HepG2 (cell line): ENCODE results near the gene PTPRH. TPM values are rescaled to one million over a fixed set of nuclear protein-coding genes. Genes with fewer than 3 reads are reported as not detected.

Experiments used
- HNRNPK ChIP-seq: fragments of 200-400 bp; formaldehyde crosslinking; IDR thresholded peaks from 2 replicates; pipeline ENCODE4 v1.6.1; 2018; ENCODE audit warnings: low read length, low read depth, moderate library complexity, mild to moderate bottlenecking; ENCODE audit not compliant: poor library complexity, severe bottlenecking
- MBD4 ChIP-seq: IDR thresholded peaks from 2 replicates; pipeline ENCODE4 v1.6.1; 2012; ENCODE audit warnings: low read length, inconsistent platforms, borderline replicate concordance
- MEF2D ChIP-seq: sonication (generic); formaldehyde crosslinking; IDR thresholded peaks from 2 replicates; pipeline ENCODE4 v1.5.1; 2020; ENCODE audit warnings: mild to moderate bottlenecking, missing genetic modification reagents
- MIER3 ChIP-seq: IDR thresholded peaks from 2 replicates; pipeline ENCODE4 v1.6.1; 2016; ENCODE audit warnings: missing compliant biosample characterization, borderline replicate concordance
- NR2F1 ChIP-seq, 2 experiments: fragments of 450-650 bp in 1 of 2; formaldehyde crosslinking in 1 of 2; IDR thresholded peaks; 2 replicates each; pipeline versions ENCODE4 v1.5.0 to v1.6.1; 2016 to 2020; ENCODE audit warnings: mild to moderate bottlenecking in 1 of 2, missing compliant biosample characterization in 1 of 2, missing genetic modification reagents in 1 of 2, moderate library complexity in 1 of 2
- RAD21 ChIP-seq: fragments of 450-650 bp; formaldehyde crosslinking; IDR thresholded peaks from 2 replicates; pipeline ENCODE4 v1.5.0; 2020; ENCODE audit warnings: mild to moderate bottlenecking
- ZBTB21 ChIP-seq: sonication (generic); formaldehyde crosslinking; IDR thresholded peaks from 2 replicates; pipeline ENCODE4 v1.4.0; 2020; ENCODE audit warnings: missing genetic modification reagents
- ZMYM3 ChIP-seq: sonication (generic); formaldehyde crosslinking; IDR thresholded peaks from 2 replicates; pipeline ENCODE4 v1.5.1; 2020; ENCODE audit warnings: mild to moderate bottlenecking, missing genetic modification reagents
- ZNF253 ChIP-seq: sonication (generic); formaldehyde crosslinking; IDR thresholded peaks from 2 replicates; pipeline ENCODE4 v1.8.0; 2022; ENCODE audit warnings: mild to moderate bottlenecking, missing genetic modification reagents, borderline replicate concordance
- ZNF460 ChIP-seq: sonication (generic); formaldehyde crosslinking; IDR thresholded peaks from 2 replicates; pipeline ENCODE4 v1.5.1; 2020; ENCODE audit warnings: missing genetic modification reagents, mild to moderate bottlenecking, borderline replicate concordance
- ZNF543 ChIP-seq: sonication (generic); formaldehyde crosslinking; IDR thresholded peaks from 2 replicates; pipeline ENCODE4 v1.4.0; 2020; ENCODE audit warnings: mild to moderate bottlenecking, missing genetic modification reagents
- ZNF660 ChIP-seq: sonication (generic); formaldehyde crosslinking; IDR thresholded peaks from 2 replicates; pipeline ENCODE4 v1.5.1; 2020; ENCODE audit warnings: mild to moderate bottlenecking, low read depth, missing genetic modification reagents, borderline replicate concordance
- ZNF773 ChIP-seq: sonication (generic); formaldehyde crosslinking; IDR thresholded peaks from 2 replicates; pipeline ENCODE4 v1.4.0; 2020; ENCODE audit warnings: missing genetic modification reagents, borderline replicate concordance
- polyA plus RNA-seq, 8 experiments: library from polyadenylated mRNA; depleted of rRNA in 3 of 8; stranded (reverse) in 7 of 8; unstranded in 1 of 8; fragments of >200 nt; fragmentation: Illumina TruSeq in 4 of 8; extraction: Trizol in 4 of 8; gene quantifications; 2 replicates each; pipeline versions ENCODE4 v1.2.1 to v1.2.3, GENCODE V29; 2011 to 2016; ENCODE audit warnings: low read depth in 4 of 8, missing spikeins in 1 of 8, mixed read lengths in 1 of 8; ENCODE audit not compliant: insufficient read depth in 1 of 8
- total RNA-seq, 5 experiments: library from RNA; depleted of rRNA; stranded (reverse); fragments of >200 nt; fragmentation: Illumina TruSeq; extraction: Trizol; gene quantifications; 2 replicates each; pipeline ENCODE4 v1.2.3, GENCODE V29; 2016; ENCODE audit warnings: low read depth in 1 of 5
- TF ChIP-seq, protein P1 (sequence below): sonication (generic); formaldehyde crosslinking; IDR thresholded peaks from 2 replicates; pipeline ENCODE4 v1.5.0; 2020; ENCODE audit warnings: mild to moderate bottlenecking, missing genetic modification reagents
- TF ChIP-seq, protein P2 (sequence below): sonication (generic); formaldehyde crosslinking; IDR thresholded peaks from 2 replicates; pipeline ENCODE4 v1.4.0; 2020; ENCODE audit warnings: missing genetic modification reagents
- TF ChIP-seq, protein P3 (sequence below): sonication (generic); formaldehyde crosslinking; IDR thresholded peaks from 2 replicates; pipeline ENCODE4 v1.8.1; 2023; ENCODE audit warnings: mild to moderate bottlenecking, missing genetic modification reagents, borderline replicate concordance
- TF ChIP-seq, protein P4 (sequence below): sonication (generic); formaldehyde crosslinking; IDR thresholded peaks from 2 replicates; pipeline ENCODE4 v1.4.0; 2020; ENCODE audit warnings: missing genetic modification reagents
- TF ChIP-seq, protein P5 (sequence below): IDR thresholded peaks from 2 replicates; pipeline ENCODE4 v1.6.1; 2018; ENCODE audit warnings: missing genetic modification reagents
- TF ChIP-seq, protein P6 (sequence below): sonication (generic); formaldehyde crosslinking; IDR thresholded peaks from 2 replicates; pipeline ENCODE4 v1.4.0; 2020; ENCODE audit warnings: missing genetic modification reagents, mild to moderate bottlenecking, borderline replicate concordance

The PTPRH gene
- total and polyA plus RNA-seq, 2 of the 13 experiments (the other 11 are each of a cell fraction or from before 2014, with no cell fraction given) = 14.7 to 125 TPM

DNA sequence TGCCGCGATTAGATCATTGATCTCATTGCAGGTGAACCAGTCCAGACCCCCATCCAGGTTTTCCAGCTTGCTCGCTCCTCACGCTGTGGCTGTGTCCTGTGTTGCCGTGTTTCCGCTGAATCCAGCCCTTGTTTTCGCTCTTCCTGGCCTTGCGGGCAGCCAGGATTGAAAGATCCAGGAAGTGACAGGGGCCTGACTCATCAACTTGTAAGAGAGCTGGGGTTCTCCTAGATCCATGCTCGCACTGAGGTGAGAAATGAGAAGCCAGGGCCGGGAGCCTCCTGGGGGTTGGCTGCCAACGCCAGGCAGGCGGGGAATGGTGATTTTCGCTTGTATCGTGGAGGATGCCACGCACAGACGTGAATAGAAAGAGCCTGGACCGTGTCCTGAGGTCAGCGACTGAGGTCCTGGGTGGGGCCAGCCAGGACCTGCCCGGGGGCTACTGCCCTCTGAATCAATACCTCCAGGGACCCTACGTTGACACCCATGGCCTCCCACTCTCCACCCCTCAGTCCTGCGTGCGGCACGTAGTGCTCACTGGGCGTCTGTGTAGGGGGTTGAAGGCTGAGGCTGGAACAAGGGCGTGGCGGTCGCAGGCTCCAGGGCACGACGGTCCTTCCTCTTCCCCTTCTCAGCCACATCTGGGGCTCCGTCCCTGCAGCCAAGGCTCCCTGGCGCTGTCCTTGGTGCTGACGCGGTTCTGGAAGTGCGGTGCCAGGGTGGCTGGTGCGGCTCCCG is 7.3 kb upstream of the PTPRH start (continued):
- TF ChIP-seq RAD21 (CRISPR knock-in tag) = peak; percentile 26; the same call in 1 of the 2 replicates
- TF ChIP-seq MBD4 = no peak
- TF ChIP-seq ZBTB21 = peak; percentile 58
- TF ChIP-seq ZNF773 (CRISPR knock-in tag) = peak; percentile 95; the same call in 1 of the 2 replicates
- TF ChIP-seq, protein P1, sequence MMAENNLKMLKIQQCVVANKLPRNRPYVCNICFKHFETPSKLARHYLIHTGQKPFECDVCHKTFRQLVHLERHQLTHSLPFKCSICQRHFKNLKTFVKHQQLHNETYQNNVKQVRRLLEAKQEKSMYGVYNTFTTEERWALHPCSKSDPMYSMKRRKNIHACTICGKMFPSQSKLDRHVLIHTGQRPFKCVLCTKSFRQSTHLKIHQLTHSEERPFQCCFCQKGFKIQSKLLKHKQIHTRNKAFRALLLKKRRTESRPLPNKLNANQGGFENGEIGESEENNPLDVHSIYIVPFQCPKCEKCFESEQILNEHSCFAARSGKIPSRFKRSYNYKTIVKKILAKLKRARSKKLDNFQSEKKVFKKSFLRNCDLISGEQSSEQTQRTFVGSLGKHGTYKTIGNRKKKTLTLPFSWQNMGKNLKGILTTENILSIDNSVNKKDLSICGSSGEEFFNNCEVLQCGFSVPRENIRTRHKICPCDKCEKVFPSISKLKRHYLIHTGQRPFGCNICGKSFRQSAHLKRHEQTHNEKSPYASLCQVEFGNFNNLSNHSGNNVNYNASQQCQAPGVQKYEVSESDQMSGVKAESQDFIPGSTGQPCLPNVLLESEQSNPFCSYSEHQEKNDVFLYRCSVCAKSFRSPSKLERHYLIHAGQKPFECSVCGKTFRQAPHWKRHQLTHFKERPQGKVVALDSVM (CRISPR knock-in tag) = no peak; the same call in 1 of the 2 replicates
- peak; percentile 91 for TF ChIP-seq MEF2D
- TF ChIP-seq, protein P2, sequence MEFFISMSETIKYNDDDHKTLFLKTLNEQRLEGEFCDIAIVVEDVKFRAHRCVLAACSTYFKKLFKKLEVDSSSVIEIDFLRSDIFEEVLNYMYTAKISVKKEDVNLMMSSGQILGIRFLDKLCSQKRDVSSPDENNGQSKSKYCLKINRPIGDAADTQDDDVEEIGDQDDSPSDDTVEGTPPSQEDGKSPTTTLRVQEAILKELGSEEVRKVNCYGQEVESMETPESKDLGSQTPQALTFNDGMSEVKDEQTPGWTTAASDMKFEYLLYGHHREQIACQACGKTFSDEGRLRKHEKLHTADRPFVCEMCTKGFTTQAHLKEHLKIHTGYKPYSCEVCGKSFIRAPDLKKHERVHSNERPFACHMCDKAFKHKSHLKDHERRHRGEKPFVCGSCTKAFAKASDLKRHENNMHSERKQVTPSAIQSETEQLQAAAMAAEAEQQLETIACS (CRISPR knock-in tag) = no peak
- TF ChIP-seq MIER3 (CRISPR knock-in tag) = peak; percentile 88; the same call in 1 of the 2 replicates
- no peak for TF ChIP-seq ZNF460 (CRISPR knock-in tag)
- peak; percentile 99 for TF ChIP-seq ZMYM3 (CRISPR knock-in tag)
- TF ChIP-seq, protein P3, sequence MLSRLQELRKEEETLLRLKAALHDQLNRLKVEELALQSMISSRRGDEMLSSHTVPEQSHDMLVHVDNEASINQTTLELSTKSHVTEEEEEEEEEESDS (CRISPR knock-in tag) = peak; percentile 94
- TF ChIP-seq, protein P4, sequence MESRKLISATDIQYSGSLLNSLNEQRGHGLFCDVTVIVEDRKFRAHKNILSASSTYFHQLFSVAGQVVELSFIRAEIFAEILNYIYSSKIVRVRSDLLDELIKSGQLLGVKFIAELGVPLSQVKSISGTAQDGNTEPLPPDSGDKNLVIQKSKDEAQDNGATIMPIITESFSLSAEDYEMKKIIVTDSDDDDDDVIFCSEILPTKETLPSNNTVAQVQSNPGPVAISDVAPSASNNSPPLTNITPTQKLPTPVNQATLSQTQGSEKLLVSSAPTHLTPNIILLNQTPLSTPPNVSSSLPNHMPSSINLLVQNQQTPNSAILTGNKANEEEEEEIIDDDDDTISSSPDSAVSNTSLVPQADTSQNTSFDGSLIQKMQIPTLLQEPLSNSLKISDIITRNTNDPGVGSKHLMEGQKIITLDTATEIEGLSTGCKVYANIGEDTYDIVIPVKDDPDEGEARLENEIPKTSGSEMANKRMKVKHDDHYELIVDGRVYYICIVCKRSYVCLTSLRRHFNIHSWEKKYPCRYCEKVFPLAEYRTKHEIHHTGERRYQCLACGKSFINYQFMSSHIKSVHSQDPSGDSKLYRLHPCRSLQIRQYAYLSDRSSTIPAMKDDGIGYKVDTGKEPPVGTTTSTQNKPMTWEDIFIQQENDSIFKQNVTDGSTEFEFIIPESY (CRISPR knock-in tag) = peak; percentile 82
- TF ChIP-seq, protein P5, sequence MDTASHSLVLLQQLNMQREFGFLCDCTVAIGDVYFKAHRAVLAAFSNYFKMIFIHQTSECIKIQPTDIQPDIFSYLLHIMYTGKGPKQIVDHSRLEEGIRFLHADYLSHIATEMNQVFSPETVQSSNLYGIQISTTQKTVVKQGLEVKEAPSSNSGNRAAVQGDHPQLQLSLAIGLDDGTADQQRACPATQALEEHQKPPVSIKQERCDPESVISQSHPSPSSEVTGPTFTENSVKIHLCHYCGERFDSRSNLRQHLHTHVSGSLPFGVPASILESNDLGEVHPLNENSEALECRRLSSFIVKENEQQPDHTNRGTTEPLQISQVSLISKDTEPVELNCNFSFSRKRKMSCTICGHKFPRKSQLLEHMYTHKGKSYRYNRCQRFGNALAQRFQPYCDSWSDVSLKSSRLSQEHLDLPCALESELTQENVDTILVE = peak; percentile 78
- TF ChIP-seq HNRNPK = no peak
- peak; percentile 74 for TF ChIP-seq ZNF543 (CRISPR knock-in tag)
- no peak; a peak in 1 of 4 replicates for TF ChIP-seq NR2F1 (CRISPR knock-in tag; IDR thresholded peaks at IDR 0.05)
- peak; percentile 77; the same call in 1 of the 2 replicates for TF ChIP-seq ZNF253
- TF ChIP-seq, protein P6, sequence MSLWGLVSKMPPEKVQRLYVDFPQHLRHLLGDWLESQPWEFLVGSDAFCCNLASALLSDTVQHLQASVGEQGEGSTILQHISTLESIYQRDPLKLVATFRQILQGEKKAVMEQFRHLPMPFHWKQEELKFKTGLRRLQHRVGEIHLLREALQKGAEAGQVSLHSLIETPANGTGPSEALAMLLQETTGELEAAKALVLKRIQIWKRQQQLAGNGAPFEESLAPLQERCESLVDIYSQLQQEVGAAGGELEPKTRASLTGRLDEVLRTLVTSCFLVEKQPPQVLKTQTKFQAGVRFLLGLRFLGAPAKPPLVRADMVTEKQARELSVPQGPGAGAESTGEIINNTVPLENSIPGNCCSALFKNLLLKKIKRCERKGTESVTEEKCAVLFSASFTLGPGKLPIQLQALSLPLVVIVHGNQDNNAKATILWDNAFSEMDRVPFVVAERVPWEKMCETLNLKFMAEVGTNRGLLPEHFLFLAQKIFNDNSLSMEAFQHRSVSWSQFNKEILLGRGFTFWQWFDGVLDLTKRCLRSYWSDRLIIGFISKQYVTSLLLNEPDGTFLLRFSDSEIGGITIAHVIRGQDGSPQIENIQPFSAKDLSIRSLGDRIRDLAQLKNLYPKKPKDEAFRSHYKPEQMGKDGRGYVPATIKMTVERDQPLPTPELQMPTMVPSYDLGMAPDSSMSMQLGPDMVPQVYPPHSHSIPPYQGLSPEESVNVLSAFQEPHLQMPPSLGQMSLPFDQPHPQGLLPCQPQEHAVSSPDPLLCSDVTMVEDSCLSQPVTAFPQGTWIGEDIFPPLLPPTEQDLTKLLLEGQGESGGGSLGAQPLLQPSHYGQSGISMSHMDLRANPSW = no peak; the same call in 1 of the 2 replicates
- no peak for TF ChIP-seq ZNF660
